DOHH2 (cell line): ENCODE data around the gene IRGC.

ENCODE experiments used
- EZH2phosphoT487 ChIP-seq: fragments of 200-600 bp; sonication (generic); IDR thresholded peaks from 2 replicates; pipeline ENCODE4 v1.6.1; 2017; ENCODE audit warnings: borderline replicate concordance, mild to moderate bottlenecking, antibody characterized with exemption, low read length, moderate library complexity, mixed read lengths
- TF ChIP-seq, protein P1 (sequence below): fragments of 200-600 bp; sonication (generic); IDR thresholded peaks from one replicate; pipeline ENCODE4 v1.5.1; 2014; ENCODE audit warnings: antibody characterized with exemption, mild to moderate bottlenecking, low read depth, low read length; ENCODE audit not compliant: poor library complexity, severe bottlenecking

DNA sequence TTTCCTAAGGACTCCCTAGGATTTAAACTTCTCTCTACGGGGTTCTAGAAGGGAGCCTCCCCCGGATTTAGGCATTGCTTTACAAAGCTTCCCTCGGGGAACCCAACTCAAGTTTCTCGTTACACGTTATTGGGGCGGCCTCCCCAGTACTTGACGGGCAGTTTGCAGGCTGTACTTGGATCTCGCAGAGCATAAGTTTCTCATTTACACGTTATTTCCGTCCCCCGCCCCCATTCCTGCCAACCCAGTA lies 38.3 kb downstream of the IRGC start:
- TF ChIP-seq, protein P1, sequence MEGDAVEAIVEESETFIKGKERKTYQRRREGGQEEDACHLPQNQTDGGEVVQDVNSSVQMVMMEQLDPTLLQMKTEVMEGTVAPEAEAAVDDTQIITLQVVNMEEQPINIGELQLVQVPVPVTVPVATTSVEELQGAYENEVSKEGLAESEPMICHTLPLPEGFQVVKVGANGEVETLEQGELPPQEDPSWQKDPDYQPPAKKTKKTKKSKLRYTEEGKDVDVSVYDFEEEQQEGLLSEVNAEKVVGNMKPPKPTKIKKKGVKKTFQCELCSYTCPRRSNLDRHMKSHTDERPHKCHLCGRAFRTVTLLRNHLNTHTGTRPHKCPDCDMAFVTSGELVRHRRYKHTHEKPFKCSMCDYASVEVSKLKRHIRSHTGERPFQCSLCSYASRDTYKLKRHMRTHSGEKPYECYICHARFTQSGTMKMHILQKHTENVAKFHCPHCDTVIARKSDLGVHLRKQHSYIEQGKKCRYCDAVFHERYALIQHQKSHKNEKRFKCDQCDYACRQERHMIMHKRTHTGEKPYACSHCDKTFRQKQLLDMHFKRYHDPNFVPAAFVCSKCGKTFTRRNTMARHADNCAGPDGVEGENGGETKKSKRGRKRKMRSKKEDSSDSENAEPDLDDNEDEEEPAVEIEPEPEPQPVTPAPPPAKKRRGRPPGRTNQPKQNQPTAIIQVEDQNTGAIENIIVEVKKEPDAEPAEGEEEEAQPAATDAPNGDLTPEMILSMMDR: no peak
- TF ChIP-seq EZH2phosphoT487: no peak
